ENCODE measurements around the gene LAMB4. TPM values are rescaled to one million over a fixed set of nuclear protein-coding genes. Genes with fewer than 3 reads are reported as not detected.

The LAMB4 gene
- total and polyA plus RNA-seq, 7 experiments from 2014 or later, result 0.17 TPM; not detected in 6

DNA sequence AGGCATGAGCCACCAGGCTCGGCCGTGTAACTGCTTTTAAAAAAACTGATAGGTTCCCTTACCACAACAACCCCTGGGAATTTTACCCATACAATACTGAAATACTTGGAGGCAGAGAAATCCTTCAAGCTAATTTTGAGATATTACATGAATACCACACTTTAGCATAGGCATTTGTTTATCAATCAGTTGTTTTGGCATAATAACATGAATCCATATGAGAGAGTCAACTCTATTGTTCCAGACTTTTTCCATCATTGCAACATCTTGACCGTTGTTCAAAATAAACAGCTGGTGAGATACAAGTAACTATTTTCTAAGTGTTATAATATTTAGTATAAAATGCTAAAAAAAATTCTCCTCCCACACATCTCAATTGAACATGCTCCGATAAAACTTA, 36.8 kb downstream of the LAMB4 start:
- DNase-seq, result no peak
- Mint-ChIP-seq H3K4me1 (peaks cover 0 to 1% (median 0%) of the 10 kb centered on the region in 7 donors), H3K36me3 (no peaks in the 10 kb centered on the region), H3K4me3 (no peak overlapping the region), H3K9me3 (peaks cover 0 to 2% (median 0%) of the 10 kb centered on the region in 11 donors), H3K27ac (no peak overlapping the region), H3K27me3 (peaks cover 5 to 23% (median 16%) of the 10 kb centered on the region in 5 donors)
- no peaks in the 10 kb centered on the region for H3K27me3 ChIP-seq (ENCODE audit: control insufficient read depth in 2 of 2, insufficient read depth in 2 of 2, low read length in 2 of 2)
- ChIA-PET POLR2A (no interaction called here), CTCF (no interaction called here)
- H3K27ac ChIP-seq (ENCODE audit: low read depth, low read length), result no peak overlapping the region
- no peaks in the 10 kb centered on the region for H3K4me1 ChIP-seq (ENCODE audit: control insufficient read depth in 2 of 2, insufficient read depth in 2 of 2, low read length in 2 of 2)
- intact Hi-C loops (cut with micrococcal nuclease), result no loop called here
- H3K9me3 ChIP-seq (ENCODE audit: control insufficient read depth in 2 of 3, low read length in 3 of 3), result no peaks in the 10 kb centered on the region
- no peaks in the 10 kb centered on the region for H3K36me3 ChIP-seq (ENCODE audit: control insufficient read depth in 2 of 3, insufficient read depth in 3 of 3, low read length in 3 of 3)
- ATAC-seq, result no peak
- H3K4me3 ChIP-seq (ENCODE audit: low read length), result no peak overlapping the region

- Histone ChIP-seq H3K4me1 (ENCODE audit: control insufficient read depth in 2 of 2, insufficient read depth in 2 of 2, low read length in 2 of 2) (no peaks in the 10 kb centered on the region), H3K4me3 (ENCODE audit: low read length) (no peak overlapping the region), H3K36me3 (ENCODE audit: control insufficient read depth in 2 of 3, insufficient read depth in 3 of 3, low read length in 3 of 3) (no peaks in the 10 kb centered on the region), H3K27ac (ENCODE audit: low read depth, low read length) (no peak overlapping the region), H3K9me3 (ENCODE audit: control insufficient read depth in 2 of 3, low read length in 3 of 3) (no peaks in the 10 kb centered on the region), H3K27me3 (ENCODE audit: control insufficient read depth in 2 of 2, insufficient read depth in 2 of 2, low read length in 2 of 2) (no peaks in the 10 kb centered on the region)
- ChIA-PET POLR2A (no interaction called here), CTCF (no interaction called here)
- H3K27me3 Mint-ChIP-seq, result peaks cover 5 to 23% (median 15%) of the 10 kb centered on the region in 5 donors
- no peaks in the 10 kb centered on the region for H3K36me3 Mint-ChIP-seq
- peaks cover 0 to 1% (median 0%) of the 10 kb centered on the region in 7 donors for H3K4me1 Mint-ChIP-seq
- ATAC-seq (no peak), DNase-seq (no peak)
- peaks cover 0 to 2% (median 0%) of the 10 kb centered on the region in 11 donors for H3K9me3 Mint-ChIP-seq
- H3K4me3 Mint-ChIP-seq, result no peak overlapping the region
- intact Hi-C loops (cut with micrococcal nuclease), result no loop called here
- no peak overlapping the region for H3K27ac Mint-ChIP-seq
Observed at GRCh38 chr7:108091461-108091831, 38.7 kb downstream of the LAMB4 start.

DNA sequence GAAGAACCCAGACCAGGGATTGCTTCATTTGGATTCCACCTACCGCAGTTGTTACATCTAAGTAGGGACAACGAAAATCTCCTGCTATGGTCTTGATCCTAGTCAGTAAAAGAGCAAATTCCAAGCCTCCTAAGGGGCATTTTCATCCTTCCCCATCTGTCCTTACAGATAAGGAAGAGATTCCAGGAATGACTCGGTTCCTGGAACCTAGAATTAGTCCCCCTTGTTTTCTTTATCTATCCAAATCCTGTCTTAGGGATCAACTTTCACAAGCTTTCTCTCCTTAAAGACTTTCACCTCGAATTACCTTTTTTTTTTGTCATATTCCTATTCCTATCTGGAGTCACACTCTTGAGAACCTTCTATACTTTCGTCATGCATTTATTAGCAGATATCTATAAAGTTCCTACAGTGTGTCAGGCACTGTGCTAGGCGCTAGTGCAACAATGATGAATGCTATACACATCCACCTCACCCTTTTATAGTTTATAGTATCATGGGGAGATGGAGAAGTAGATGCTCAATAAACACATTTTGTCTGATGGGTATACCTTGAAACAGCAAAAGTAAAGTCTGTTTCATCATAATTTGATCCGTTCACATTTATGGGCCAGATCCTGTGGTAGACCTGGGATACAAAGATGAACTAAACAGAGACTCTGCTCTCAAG, 39.2 kb downstream of the LAMB4 start:
- Histone ChIP-seq H3K27me3 (ENCODE audit: control insufficient read depth in 2 of 2, insufficient read depth in 2 of 2, low read length in 2 of 2) (no peaks in the 10 kb centered on the region), H3K9me3 (ENCODE audit: control insufficient read depth in 2 of 3, low read length in 3 of 3) (no peaks in the 10 kb centered on the region), H3K27ac (ENCODE audit: low read depth, low read length) (no peak overlapping the region), H3K4me3 (ENCODE audit: low read length) (no peak overlapping the region), H3K4me1 (ENCODE audit: control insufficient read depth in 2 of 2, insufficient read depth in 2 of 2, low read length in 2 of 2) (no peaks in the 10 kb centered on the region), H3K36me3 (ENCODE audit: control insufficient read depth in 2 of 3, insufficient read depth in 3 of 3, low read length in 3 of 3) (no peaks in the 10 kb centered on the region)
- Mint-ChIP-seq H3K4me3 (no peak overlapping the region), H3K9me3 (peaks cover 0 to 2% (median 0%) of the 10 kb centered on the region in 11 donors), H3K36me3 (no peaks in the 10 kb centered on the region), H3K27me3 (peaks cover 0 to 17% (median 15%) of the 10 kb centered on the region in 5 donors), H3K4me1 (peaks cover 0 to 1% (median 0%) of the 10 kb centered on the region in 7 donors), H3K27ac (no peak overlapping the region)
- intact Hi-C loops (cut with micrococcal nuclease), result no loop called here
- POLR2A ChIA-PET, result no interaction called here
- DNase-seq (no peak), ATAC-seq (no peak)
- CTCF ChIA-PET, result no interaction called here

- DNase-seq, result no peak
- Mint-ChIP-seq H3K9me3 (peaks cover 0 to 2% (median 0%) of the 10 kb centered on the region in 11 donors), H3K27ac (no peak overlapping the region), H3K4me3 (no peak overlapping the region), H3K4me1 (peaks cover 0 to 4% (median 0%) of the 10 kb centered on the region in 7 donors), H3K27me3 (peaks cover 0 to 12% (median 8%) of the 10 kb centered on the region in 5 donors), H3K36me3 (no peaks in the 10 kb centered on the region)
- Histone ChIP-seq H3K9me3 (ENCODE audit: control insufficient read depth in 2 of 3, low read length in 3 of 3) (no peaks in the 10 kb centered on the region), H3K27ac (ENCODE audit: low read depth, low read length) (no peak overlapping the region), H3K4me3 (ENCODE audit: low read length) (no peak overlapping the region), H3K27me3 (ENCODE audit: control insufficient read depth in 2 of 2, insufficient read depth in 2 of 2, low read length in 2 of 2) (no peaks in the 10 kb centered on the region), H3K4me1 (ENCODE audit: control insufficient read depth in 2 of 2, insufficient read depth in 2 of 2, low read length in 2 of 2) (no peaks in the 10 kb centered on the region), H3K36me3 (ENCODE audit: control insufficient read depth in 2 of 3, insufficient read depth in 3 of 3, low read length in 3 of 3) (no peaks in the 10 kb centered on the region)
- ChIA-PET CTCF (no interaction called here), POLR2A (no interaction called here)
- intact Hi-C loops (cut with micrococcal nuclease), result no loop called here
- ATAC-seq, result no peak
Observed at GRCh38 chr7:108089381-108089780, 40.8 kb downstream of the LAMB4 start.

GRCh38 chr7:108088729-108089128, 41.4 kb downstream of the LAMB4 start:
- H3K36me3 ChIP-seq (ENCODE audit: control insufficient read depth in 2 of 3, insufficient read depth in 3 of 3, low read length in 3 of 3), result no peaks in the 10 kb centered on the region
- DNase-seq (no peak), ATAC-seq (no peak)
- H3K9me3 ChIP-seq (ENCODE audit: control insufficient read depth in 2 of 3, low read length in 3 of 3), result no peaks in the 10 kb centered on the region
- H3K27me3 Mint-ChIP-seq, result peaks cover 0 to 10% (median 8%) of the 10 kb centered on the region in 5 donors
- no peak overlapping the region for H3K27ac Mint-ChIP-seq
- POLR2A ChIA-PET, result no interaction called here
- H3K27ac ChIP-seq (ENCODE audit: low read depth, low read length), result no peak overlapping the region
- intact Hi-C loops (cut with micrococcal nuclease), result no loop called here
- peaks cover 0 to 4% (median 0%) of the 10 kb centered on the region in 7 donors for H3K4me1 Mint-ChIP-seq
- CTCF ChIA-PET, result no interaction called here
- H3K9me3 Mint-ChIP-seq, result peaks cover 0 to 2% (median 0%) of the 10 kb centered on the region in 11 donors
- no peaks in the 10 kb centered on the region for H3K36me3 Mint-ChIP-seq
- no peak overlapping the region for H3K4me3 Mint-ChIP-seq
- H3K4me3 ChIP-seq (ENCODE audit: low read length), result no peak overlapping the region
- no peaks in the 10 kb centered on the region for H3K4me1 ChIP-seq (ENCODE audit: control insufficient read depth in 2 of 2, insufficient read depth in 2 of 2, low read length in 2 of 2)
- no peaks in the 10 kb centered on the region for H3K27me3 ChIP-seq (ENCODE audit: control insufficient read depth in 2 of 2, insufficient read depth in 2 of 2, low read length in 2 of 2)

GRCh38 chr7:108087778-108088177, 42.4 kb downstream of the LAMB4 start:
- ChIA-PET POLR2A (no interaction called here), CTCF (no interaction called here)
- Mint-ChIP-seq H3K9me3 (peaks cover 0 to 4% (median 0%) of the 10 kb centered on the region in 11 donors), H3K27me3 (peaks cover 0 to 10% (median 8%) of the 10 kb centered on the region in 5 donors), H3K27ac (no peak overlapping the region), H3K36me3 (no peaks in the 10 kb centered on the region), H3K4me3 (no peak overlapping the region), H3K4me1 (peaks cover 0 to 4% (median 0%) of the 10 kb centered on the region in 7 donors)
- no peaks in the 10 kb centered on the region for H3K4me1 ChIP-seq (ENCODE audit: control insufficient read depth in 2 of 2, insufficient read depth in 2 of 2, low read length in 2 of 2)
- H3K9me3 ChIP-seq (ENCODE audit: control insufficient read depth in 2 of 3, low read length in 3 of 3), result no peaks in the 10 kb centered on the region
- DNase-seq (no peak), ATAC-seq (no peak)
- intact Hi-C loops (cut with micrococcal nuclease), result no loop called here
- H3K36me3 ChIP-seq (ENCODE audit: control insufficient read depth in 2 of 3, insufficient read depth in 3 of 3, low read length in 3 of 3), result no peaks in the 10 kb centered on the region
- no peaks in the 10 kb centered on the region for H3K27me3 ChIP-seq (ENCODE audit: control insufficient read depth in 2 of 2, insufficient read depth in 2 of 2, low read length in 2 of 2)
- H3K27ac ChIP-seq (ENCODE audit: low read depth, low read length), result no peak overlapping the region
- H3K4me3 ChIP-seq (ENCODE audit: low read length), result no peak overlapping the region

- Histone ChIP-seq H3K4me1 (ENCODE audit: control insufficient read depth in 2 of 2, insufficient read depth in 2 of 2, low read length in 2 of 2) (no peaks in the 10 kb centered on the region), H3K9me3 (ENCODE audit: control insufficient read depth in 2 of 3, low read length in 3 of 3) (no peaks in the 10 kb centered on the region), H3K27ac (ENCODE audit: low read depth, low read length) (no peak overlapping the region), H3K27me3 (ENCODE audit: control insufficient read depth in 2 of 2, insufficient read depth in 2 of 2, low read length in 2 of 2) (no peaks in the 10 kb centered on the region), H3K4me3 (ENCODE audit: low read length) (no peak overlapping the region), H3K36me3 (ENCODE audit: control insufficient read depth in 2 of 3, insufficient read depth in 3 of 3, low read length in 3 of 3) (no peaks in the 10 kb centered on the region)
- no peaks in the 10 kb centered on the region for H3K36me3 Mint-ChIP-seq
- no peak overlapping the region for H3K4me3 Mint-ChIP-seq
- POLR2A ChIA-PET, result no interaction called here
- intact Hi-C loops (cut with micrococcal nuclease), result no loop called here
- no peak overlapping the region for H3K27ac Mint-ChIP-seq
- peaks cover 0 to 10% (median 4%) of the 10 kb centered on the region in 5 donors for H3K27me3 Mint-ChIP-seq
- peaks cover 0 to 4% (median 0%) of the 10 kb centered on the region in 11 donors for H3K9me3 Mint-ChIP-seq
- no peak for ATAC-seq
- H3K4me1 Mint-ChIP-seq, result peaks cover 0 to 4% (median 0%) of the 10 kb centered on the region in 7 donors
- DNase-seq, result no peak
- CTCF ChIA-PET, result no interaction called here
Observed at GRCh38 chr7:108086962-108087361, 43.2 kb downstream of the LAMB4 start.
